K562 (cell line): ENCODE results near the gene NOTCH1. TPM values are rescaled to one million over a fixed set of nuclear protein-coding genes. Genes with fewer than 3 reads are reported as not detected.

Experiments
- ATAC-seq: fragments of 200-7000 bp; cut with Tn5 transposase; 3 replicates; pipeline ENCODE4 v1.9.1; 2020; ENCODE audit warnings: moderate library complexity
- BruUV-seq: library from RNA; stranded (reverse); fragments of 400-500 nt; replicated peaks from 2 replicates; lab custom pipeline; 2021; lab: Mats Ljungman, UMichigan
- CTCF ChIA-PET: fragments of 300-600 bp; formaldehyde crosslinking; extraction: SDS; loops from one replicate; lab custom pipeline; 2021; ENCODE audit warnings: low intra/inter-chr PET ratio; lab: Yijun Ruan, JAX
- POLR2A ChIA-PET: fragments of 300-600, 350-650 bp; sonication (Branson Sonifier 250); formaldehyde crosslinking; extraction: SDS; loops from one replicate; lab custom pipeline; 2021; ENCODE audit warnings: antibody characterized with exemption, inconsistent platforms; lab: Yijun Ruan, JAX
- DNase-seq, 4 experiments: peaks; one replicate each; pipeline versions ENCODE4 v3.0.0 to v3.0.0-alpha.2; 2011 to 2018; ENCODE audit warnings: low spot score in 3 of 4, mixed read lengths in 3 of 4; ENCODE audit errors: extremely low read depth in 1 of 4
- FAIRE-seq: peaks from 2 replicates; lab custom pipeline; 2011; peaks lifted over from hg19 to GRCh38; lab: Jason Lieb, UNC
- H2AFZ ChIP-seq: 2 replicates; pipeline ENCODE4 v1.6.0; 2011; ENCODE audit warnings: low read depth, low read length, control low read depth, inconsistent platforms
- H3K27ac ChIP-seq: fragments of 200-600 bp; 3 replicates; pipeline ENCODE4 v1.8.0; 2011; ENCODE audit warnings: low read depth, mild to moderate bottlenecking, control low read depth, inconsistent platforms, low read length, moderate library complexity, mixed read lengths; ENCODE audit errors: extremely low read depth
- H3K27me3 ChIP-seq, 2 experiments: fragments of 300-600 bp in 1 of 2; 2 replicates in 1 of 2; 3 replicates in 1 of 2; pipeline versions ENCODE4 v1.6.0 to v1.8.0; 2011; ENCODE audit warnings: inconsistent platforms in 2 of 2, low read length in 2 of 2, mild to moderate bottlenecking in 1 of 2, mixed read lengths in 1 of 2, moderate library complexity in 1 of 2; ENCODE audit not compliant: control insufficient read depth in 2 of 2, insufficient read depth in 2 of 2
- H3K36me3 ChIP-seq: fragments of 300-600 bp; 3 replicates; pipeline ENCODE4 v1.8.0; 2011; ENCODE audit warnings: mild to moderate bottlenecking, low read length, inconsistent platforms; ENCODE audit not compliant: control insufficient read depth, insufficient read depth
- H3K4me1 ChIP-seq, 2 experiments: fragments of 200-600 bp in 1 of 2; replicated peaks in 1 of 2; 2 replicates in 1 of 2; 3 replicates in 1 of 2; pipeline versions ENCODE4 v1.5.1 to v1.8.0; 2011; ENCODE audit warnings: inconsistent platforms in 2 of 2, low read length in 2 of 2, mild to moderate bottlenecking in 1 of 2, mixed read lengths in 1 of 2, moderate library complexity in 1 of 2; ENCODE audit not compliant: control insufficient read depth in 2 of 2, insufficient read depth in 2 of 2
- H3K4me2 ChIP-seq: 2 replicates; pipeline ENCODE4 v1.6.1; 2011; ENCODE audit warnings: low read length, control low read depth, inconsistent platforms, mixed read lengths; ENCODE audit not compliant: insufficient read depth
- H3K4me3 ChIP-seq: fragments of 200-600 bp; sonication (generic), shearing (Covaris generic); 2 replicates; pipeline ENCODE4 v1.5.1; 2016; ENCODE audit warnings: control low read depth, inconsistent platforms
- H3K79me2 ChIP-seq: fragments of 200-600 bp; 3 replicates; pipeline ENCODE4 v1.8.0; 2011; ENCODE audit warnings: low read length, inconsistent platforms; ENCODE audit not compliant: control insufficient read depth, insufficient read depth
- H3K9ac ChIP-seq, 2 experiments: 2 replicates each; pipeline versions ENCODE4 v1.6.0 to v1.6.1; 2011; ENCODE audit warnings: low read depth in 2 of 2, low read length in 2 of 2, control low read depth in 1 of 2, inconsistent platforms in 1 of 2, mild to moderate bottlenecking in 1 of 2, mixed read lengths in 1 of 2; ENCODE audit not compliant: insufficient read depth in 1 of 2
- H3K9me1 ChIP-seq: one replicate; pipeline ENCODE4 v1.6.0; 2011; ENCODE audit warnings: inconsistent platforms, mild to moderate bottlenecking, low read length, moderate library complexity; ENCODE audit not compliant: control insufficient read depth, insufficient read depth
- H3K9me3 ChIP-seq: replicated peaks from 2 replicates; pipeline ENCODE4 v1.5.1; 2011; ENCODE audit warnings: low read depth, low read length, inconsistent platforms; ENCODE audit not compliant: control insufficient read depth, insufficient read depth
- H4K20me1 ChIP-seq: replicated peaks from 2 replicates; pipeline ENCODE4 v1.6.1; 2011; ENCODE audit warnings: low read length, inconsistent platforms, mixed read lengths; ENCODE audit not compliant: control insufficient read depth, insufficient read depth
- CHAMP1 ChIP-seq: fragments of 450-650 bp; IDR thresholded peaks from 2 replicates; pipeline ENCODE4 v1.6.1; 2016; ENCODE audit warnings: mild to moderate bottlenecking
- HINFP ChIP-seq: fragments of 450-650 bp; conservative IDR thresholded peaks from 2 replicates; pipeline ENCODE4 v1.6.1; 2016; ENCODE audit warnings: missing genetic modification characterization, low read depth, mild to moderate bottlenecking, control low read depth, missing compliant biosample characterization
- HNRNPL ChIP-seq: fragments of 200-400 bp; formaldehyde crosslinking; IDR thresholded peaks from 2 replicates; pipeline ENCODE4 v1.6.1; 2017; ENCODE audit warnings: low read depth, mild to moderate bottlenecking, low read length
- MAX ChIP-seq: sonication (generic); formaldehyde crosslinking; IDR thresholded peaks from 2 replicates; pipeline ENCODE4 v1.9.0; 2022; ENCODE audit warnings: mild to moderate bottlenecking, missing genetic modification reagents
- ZFP91 ChIP-seq: sonication (generic); formaldehyde crosslinking; IDR thresholded peaks from 2 replicates; pipeline ENCODE4 v1.8.0; 2022; ENCODE audit warnings: mild to moderate bottlenecking, missing genetic modification reagents
- WGBS: fragments of 100-300 bp; shearing (Covaris generic); methylation state at CpG from one replicate; pipeline ENCODE4 v1.1.6; 2016; ENCODE audit warnings: low coverage, mixed read lengths; ENCODE audit not compliant: insufficient coverage; ENCODE audit errors: missing lambda C conversion rate; 5-methylcytosine and 5-hydroxymethylcytosine counted together
- in situ Hi-C: fragments of 300-500 bp; cut with MboI; formaldehyde crosslinking; loops from 4 replicates; pipeline ENCODE4 v1.15.0; 2018; ENCODE audit warnings: inconsistent platforms, mixed read lengths
- intact Hi-C: fragments of 100-400 bp; cut with micrococcal nuclease; formaldehyde crosslinking; loops from 2 replicates; pipeline ENCODE4 v1.14.2; 2022
- polyA plus RNA-seq, 8 experiments: library from polyadenylated mRNA; depleted of rRNA in 4 of 8; stranded (reverse) in 5 of 8; unstranded in 3 of 8; fragments of >200 nt; fragmentation: Nextera tagmentation in 2 of 8; fragmentation: Illumina TruSeq in 1 of 8; extraction: Ambion mirVana in 2 of 8; extraction: Trizol in 1 of 8; gene quantifications; 2 replicates each; pipeline versions ENCODE4 v1.2.1 to v1.2.3, GENCODE V29; 2011 to 2014; ENCODE audit warnings: inconsistent platforms in 1 of 8, missing spikeins in 1 of 8
- total RNA-seq, 7 experiments: library from RNA; depleted of rRNA in 6 of 7; stranded (reverse); fragments of >200 nt in 6 of 7; fragmentation: Illumina TruSeq in 2 of 7; extraction: Trizol in 2 of 7; gene quantifications; 2 replicates each; pipeline versions ENCODE4 v1.2.1 to v1.2.3, GENCODE V29; 2011 to 2021; ENCODE audit warnings: low replicate concordance in 1 of 7

NOTCH1 gene
- total and polyA plus RNA-seq, 9 of the 15 experiments (the other 6 are each of a cell fraction or from before 2014, with no cell fraction given) = 0.03 to 31.4 (median 2.3) TPM

- TF ChIP-seq HINFP = no peak
- TF ChIP-seq CHAMP1 = no peak
Observed at GRCh38 chr9:136497916-136498695, 47.7 kb downstream of the NOTCH1 start (continued).

- DNase-seq = no peak
- no peak for ATAC-seq
- Histone ChIP-seq H3K36me3 (peaks cover 60% of the 10 kb centered on the region; the same call in 1 of the 3 replicates), H3K9me3 (no peaks in the 10 kb centered on the region), H3K4me1 (peaks cover 0 to 36% of the 10 kb centered on the region in 2 experiments; a peak in 2 of 5 replicates), H3K79me2 (no peaks in the 10 kb centered on the region), H3K4me3 (no peak overlapping the region), H3K4me2 (no peak overlapping the region), H3K9me1 (no peaks in the 10 kb centered on the region), H3K9ac (no peak overlapping the region), H2AFZ (no peak overlapping the region), H4K20me1 (no peaks in the 10 kb centered on the region), H3K27ac (no peak overlapping the region), H3K27me3 (no peaks in the 10 kb centered on the region)
- ChIA-PET POLR2A (interaction anchor here (0.6 kb wide), 1 partner anchor 599 kb away, joined by 3 read pairs; no protein-coding TSS in a partner anchor), CTCF (no interaction called here)
- intact Hi-C loops (no loop called here), in situ Hi-C loops (no loop called here)
- FAIRE-seq = no peak
- BruUV-seq = no TSS peak
- 94% methylated on average over 36 of the region's 56 CpGs for WGBS
- no peak for TF ChIP-seq ZFP91 (CRISPR knock-in tag)
- TF ChIP-seq MAX (CRISPR knock-in tag) = 0 out of 2 replicates have a peak, but pooled peaks have one; percentile 12
- TF ChIP-seq HNRNPL = peak; percentile 72; the same call in 1 of the 2 replicates
Observed at GRCh38 chr9:136496801-136497620, 48.8 kb downstream of the NOTCH1 start.
